HL-60/S4 treated with phorbol 12-myristate 13-acetate at 8.2 ng/mL for 4 days and 3 days (cell line): ENCODE data around the gene PIAS3.

Experiments
- in situ Hi-C: fragments of 300-500 bp; cut with MboI; formaldehyde crosslinking; loops from 2 replicates; pipeline ENCODE4 v1.15.0; 2022; ENCODE audit warnings: low sequenced_read_pairs

PIAS3 gene

GRCh38 chr1:145858901-145859490, at the start of gene PIAS3:
Gene PIAS3 (minus strand): TSS chr1:145859081. CDS start chr1:145858990, 91 bp downstream.
- in situ Hi-C loops, result no loop called here

- in situ Hi-C loops, result no loop called here
Measured at GRCh38 chr1:145908653-145909052, 49.8 kb upstream of the PIAS3 start.

DNA sequence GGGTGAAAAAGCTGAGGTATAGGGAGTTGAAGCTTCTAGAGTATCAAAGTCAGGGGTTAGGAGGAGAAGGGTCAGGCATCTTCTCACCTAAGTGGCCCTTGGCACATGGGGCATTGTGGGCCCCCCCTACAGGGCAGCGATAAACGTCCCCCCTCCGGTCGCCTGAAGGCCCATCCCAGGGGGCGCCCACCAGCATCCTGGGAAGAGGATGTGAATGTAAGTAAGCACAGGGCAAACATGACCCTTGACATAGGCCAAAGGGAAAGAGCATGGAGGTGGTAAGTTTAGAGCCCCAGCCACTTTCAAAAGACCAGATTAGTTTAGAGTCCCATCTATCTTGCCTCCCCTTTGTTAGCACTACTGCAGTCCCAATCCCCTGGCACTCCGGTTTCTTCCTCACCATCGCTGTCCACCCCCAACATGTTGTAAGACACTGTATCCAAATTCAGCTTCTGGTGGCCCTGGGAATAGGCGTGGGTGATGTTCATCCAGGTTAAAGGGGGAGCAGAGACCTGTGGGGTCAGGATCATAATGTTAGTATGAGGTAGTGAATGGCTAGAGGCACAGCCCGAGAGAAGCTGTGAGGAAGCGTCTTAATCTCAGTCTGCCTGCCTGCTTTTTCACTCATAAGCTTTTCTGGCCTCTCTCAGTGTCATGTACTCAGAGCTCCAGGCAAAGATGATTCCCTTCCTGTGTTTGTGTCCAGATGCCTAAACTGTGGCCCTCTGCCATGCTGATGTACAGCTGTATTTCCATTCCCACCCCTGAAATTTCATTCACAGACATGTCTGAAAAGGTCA, 48.3 kb upstream of the PIAS3 start:
- in situ Hi-C loops, result no loop called here

DNA sequence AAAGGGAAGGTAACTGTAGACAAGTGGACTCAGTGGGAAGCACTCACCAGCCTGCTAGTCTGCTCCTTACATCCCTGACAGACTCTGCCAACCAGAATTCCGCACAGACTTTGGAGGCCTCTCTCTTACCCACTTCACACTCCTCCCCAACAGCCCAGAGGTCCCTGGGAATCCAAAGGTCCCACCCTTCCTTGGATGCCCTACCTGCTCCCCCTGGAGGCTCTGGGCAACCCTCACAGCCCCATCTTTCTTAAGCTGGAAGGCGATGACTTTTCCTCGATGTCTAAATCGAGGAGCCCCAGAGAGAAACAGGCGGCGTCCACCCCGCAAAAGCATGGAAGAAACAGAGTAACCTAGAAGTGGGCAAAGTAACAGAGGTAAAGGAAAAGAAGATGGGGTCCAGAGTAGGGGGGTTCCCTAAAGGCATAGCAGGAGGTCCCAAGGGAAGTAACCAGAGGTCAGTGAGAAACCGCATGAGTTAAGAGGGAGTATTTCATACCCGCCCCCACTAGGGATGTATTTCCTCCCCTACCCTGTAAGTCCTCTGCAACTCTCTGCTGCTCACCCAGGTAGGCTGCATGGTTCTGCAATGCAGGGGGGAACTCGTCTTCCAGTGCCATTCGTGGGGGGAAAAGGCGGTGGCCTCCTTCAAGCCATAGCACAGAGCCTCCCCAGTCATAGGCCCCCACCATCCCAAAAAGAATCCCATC, 42.6 kb upstream of the PIAS3 start:
- in situ Hi-C loops, result no loop called here

DNA sequence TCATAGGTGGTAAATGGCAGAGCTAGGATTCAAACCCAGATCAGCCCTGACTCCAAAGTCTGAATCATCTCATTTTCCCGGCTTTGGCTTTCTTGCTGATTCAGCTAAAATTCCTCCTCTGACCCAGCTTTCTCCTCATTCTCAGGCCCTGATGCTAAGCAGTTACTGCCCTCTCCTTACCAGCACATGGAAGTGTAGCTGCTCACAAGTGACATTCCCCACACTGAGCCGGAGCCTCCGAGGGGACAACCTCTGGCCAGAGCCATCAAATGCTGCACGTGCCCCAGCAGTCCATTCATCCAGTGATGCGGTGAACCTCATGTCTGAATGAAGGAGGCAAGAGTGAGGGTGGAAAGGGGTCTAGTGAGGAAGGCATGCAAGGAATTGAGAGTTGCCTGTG, 39.9 kb upstream of the PIAS3 start:
- in situ Hi-C loops, result loop anchor here (10.0 kb wide), 1 partner anchor 116 kb away; no protein-coding TSS in a partner anchor

GRCh38 chr1:145897969-145898368, 39.1 kb upstream of the PIAS3 start:
- in situ Hi-C loops, result loop anchor here (10.0 kb wide), 1 partner anchor 117 kb away; no protein-coding TSS in a partner anchor

DNA sequence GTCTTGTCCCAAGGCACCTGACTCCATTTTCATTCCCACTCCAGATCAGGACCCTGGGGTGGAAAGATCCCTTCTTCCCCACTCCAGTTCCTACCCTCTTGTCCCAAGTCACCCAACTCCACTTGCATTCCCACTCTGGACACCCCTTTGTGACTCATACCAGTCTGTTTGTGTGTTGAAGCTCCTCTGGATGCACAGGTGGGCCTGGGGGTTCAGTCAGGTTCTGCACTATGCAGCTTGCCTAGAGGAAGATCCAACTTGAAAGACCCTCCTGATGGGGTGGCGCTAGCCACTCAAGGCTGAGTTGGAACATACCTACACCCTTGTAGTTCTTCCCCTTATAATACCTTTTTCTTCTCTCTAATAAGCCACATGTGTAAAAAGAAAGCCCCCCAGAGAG, 36.6 kb upstream of the PIAS3 start:
- in situ Hi-C loops, result loop anchor here (10.0 kb wide), 1 partner anchor 119 kb away; no protein-coding TSS in a partner anchor

DNA sequence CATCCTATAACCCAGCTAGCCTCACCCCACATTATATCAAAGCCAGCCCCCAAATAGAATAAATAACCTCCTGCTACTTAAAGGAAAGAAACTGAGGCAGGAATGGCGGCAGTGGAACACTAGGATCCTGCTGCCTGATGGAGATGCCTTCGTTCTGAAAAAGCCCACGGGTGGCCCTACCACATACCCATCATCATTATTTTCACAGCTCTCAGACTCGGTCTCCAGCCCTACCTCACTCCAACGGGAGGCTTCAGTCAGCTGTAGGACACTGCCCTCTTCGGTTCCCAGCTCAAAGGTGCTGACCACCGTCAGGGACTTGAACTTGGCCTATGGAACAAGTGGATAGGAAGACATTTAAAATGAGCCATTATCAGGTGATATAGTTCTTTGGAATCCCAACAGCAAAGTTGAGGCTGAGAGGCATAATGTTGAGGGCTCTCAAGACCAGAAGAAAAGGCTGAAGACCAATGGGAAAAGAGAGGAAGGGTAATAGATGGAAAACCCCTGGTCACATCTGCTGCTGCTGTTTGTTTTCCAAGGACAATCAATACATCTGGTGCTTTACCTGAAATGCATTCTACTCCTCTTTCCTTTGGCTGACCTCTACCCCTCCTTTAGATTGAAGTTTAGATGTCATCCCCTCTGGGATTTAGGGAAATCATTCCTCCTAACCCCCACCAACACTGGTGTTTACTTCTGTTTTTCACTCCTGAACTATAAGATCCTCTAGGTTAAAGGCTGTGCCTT, 34.6 kb upstream of the PIAS3 start:
- in situ Hi-C loops, result loop anchor here (10.0 kb wide), 1 partner anchor 121 kb away; no protein-coding TSS in a partner anchor

GRCh38 chr1:145892486-145893087, 33.7 kb upstream of the PIAS3 start:
- in situ Hi-C loops, result loop anchor here (10.0 kb wide), 1 partner anchor 122 kb away; no protein-coding TSS in a partner anchor

GRCh38 chr1:145891587-145892485, 33.0 kb upstream of the PIAS3 start:
- in situ Hi-C loops, result loop anchor here (10.0 kb wide), 1 partner anchor 123 kb away; no protein-coding TSS in a partner anchor

DNA sequence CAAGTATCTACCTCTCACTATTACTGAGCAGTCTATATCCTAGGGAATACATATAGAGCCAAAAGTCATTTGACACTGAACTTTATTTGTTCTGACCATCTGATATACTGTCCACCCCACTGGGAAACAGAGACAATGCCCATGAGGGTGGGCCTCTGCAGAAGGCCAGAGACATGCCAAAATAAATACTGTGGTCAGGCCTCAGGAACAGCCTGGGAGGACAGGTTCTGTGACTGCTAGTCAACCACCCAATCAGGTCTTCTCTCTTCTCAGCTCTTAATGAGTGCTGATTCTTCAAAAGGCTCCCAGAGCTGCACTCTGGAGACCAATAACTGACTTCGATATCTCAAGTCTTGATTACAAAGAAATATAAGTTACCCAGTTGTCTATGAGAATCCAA, 32.3 kb upstream of the PIAS3 start:
- in situ Hi-C loops, result loop anchor here (10.0 kb wide), 1 partner anchor 124 kb away; no protein-coding TSS in a partner anchor

GRCh38 chr1:145889722-145890121, 30.8 kb upstream of the PIAS3 start:
- in situ Hi-C loops, result loop anchor here (10.0 kb wide), 1 partner anchor 125 kb away; no protein-coding TSS in a partner anchor

DNA sequence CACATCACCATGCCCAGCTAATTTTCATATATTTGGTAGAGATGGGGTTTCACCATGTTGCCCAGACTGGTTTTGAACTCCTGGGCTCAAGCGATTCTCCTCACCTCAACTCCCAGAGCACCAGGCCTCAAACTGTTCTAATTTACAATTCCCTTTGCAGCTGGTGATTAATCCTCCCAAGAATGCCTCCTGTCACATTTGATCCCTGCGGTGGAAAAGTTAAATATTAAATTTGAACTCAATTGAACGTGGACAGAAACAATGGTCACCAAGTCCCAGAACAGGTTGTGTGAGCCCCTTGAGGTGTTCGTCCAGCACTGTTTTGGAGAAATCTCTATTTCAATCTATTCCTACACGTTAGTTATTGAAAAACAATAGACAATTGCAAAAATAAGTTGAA, 28.8 kb upstream of the PIAS3 start:
- in situ Hi-C loops, result no loop called here

- in situ Hi-C loops, result no loop called here
Measured at GRCh38 chr1:145886816-145887215, 27.9 kb upstream of the PIAS3 start.

- in situ Hi-C loops, result no loop called here
Measured at GRCh38 chr1:145886390-145886789, 27.5 kb upstream of the PIAS3 start.

- in situ Hi-C loops, result no loop called here
Measured at GRCh38 chr1:145885738-145886287, 26.9 kb upstream of the PIAS3 start, which contains the start of gene ANKRD35. Gene ANKRD35 (minus strand): TSS chr1:145885866. CDS start chr1:145885758, 108 bp downstream.

- in situ Hi-C loops, result no loop called here
Measured at GRCh38 chr1:145884675-145885074, 25.8 kb upstream of the PIAS3 start.

DNA sequence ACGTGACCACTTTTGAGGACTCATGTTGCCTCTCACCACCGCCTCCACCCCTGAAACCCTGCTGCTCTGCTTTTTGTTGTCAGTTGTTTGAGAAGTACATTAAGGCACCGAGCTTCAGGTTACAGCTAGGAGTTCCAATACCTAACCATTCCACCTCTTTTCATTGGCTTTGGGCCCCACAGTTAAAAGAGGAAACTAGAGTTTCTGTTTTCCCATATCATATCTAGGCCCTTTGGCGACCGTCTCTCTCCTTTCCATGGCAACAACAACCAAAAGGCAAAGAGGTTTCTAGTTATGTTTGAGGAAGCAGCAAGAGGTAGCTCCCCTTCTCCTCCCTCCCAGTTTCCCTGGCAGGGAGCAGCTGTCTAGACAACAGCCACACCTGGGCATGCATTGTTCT, 20.9 kb upstream of the PIAS3 start:
- in situ Hi-C loops, result no loop called here

DNA sequence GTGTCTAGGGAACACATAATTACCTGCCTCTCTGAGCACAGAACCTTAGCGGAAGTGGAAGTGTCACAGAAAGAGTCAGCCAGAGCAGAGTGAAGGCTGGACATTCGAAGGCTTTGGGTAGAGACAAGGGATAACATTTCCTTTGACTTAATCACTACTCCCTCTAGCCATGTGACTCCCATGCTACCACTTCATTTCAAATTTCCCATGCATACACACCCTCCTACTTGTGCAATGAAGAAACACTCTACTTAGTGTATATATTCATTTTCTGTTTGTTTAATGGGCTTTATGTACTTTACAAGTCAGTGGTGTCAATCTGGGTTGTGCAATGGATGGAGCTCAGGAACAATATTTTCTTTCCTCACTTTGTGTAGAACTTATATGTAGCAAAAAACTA, 19.8 kb upstream of the PIAS3 start:
- in situ Hi-C loops, result no loop called here
